AG04450 (cell line): ENCODE data around the gene RNF40. TPM values are rescaled to one million over a fixed set of nuclear protein-coding genes. Genes with fewer than 3 reads are reported as not detected.

Experiments used
- CTCF ChIA-PET: fragments of 300-600, 350-600 bp; formaldehyde crosslinking; extraction: SDS; loops from one replicate; lab custom pipeline; 2022; ENCODE audit warnings: antibody characterized with exemption, inconsistent platforms; lab: Charles Lee
- POLR2A ChIA-PET: fragments of 350-600 bp; formaldehyde crosslinking; extraction: SDS; loops from one replicate; lab custom pipeline; 2021; ENCODE audit warnings: antibody characterized with exemption, inconsistent platforms; lab: Yijun Ruan, JAX
- DNase-seq: peaks from one replicate; pipeline ENCODE4 v3.0.0-alpha.2; 2011; ENCODE audit warnings: low read depth, low spot score
- H3K27ac ChIP-seq: one replicate; pipeline ENCODE4 v1.5.1; 2012; ENCODE audit warnings: low read depth, low read length, control low read depth
- H3K27me3 ChIP-seq: one replicate; pipeline ENCODE4 v1.6.0; 2012; ENCODE audit warnings: low read length; ENCODE audit not compliant: control insufficient read depth, insufficient read depth
- H3K4me3 ChIP-seq: 2 replicates; pipeline ENCODE4 v1.5.1; 2011; ENCODE audit warnings: mild to moderate bottlenecking, low read depth, low read length, control low read depth
- H3K9me3 ChIP-seq: 2 replicates; pipeline ENCODE4 v1.5.1; 2012; ENCODE audit warnings: low read length; ENCODE audit not compliant: control insufficient read depth, insufficient read depth
- polyA plus RNA-seq: library from polyadenylated mRNA; depleted of rRNA; stranded (reverse); fragments of >200 nt; gene quantifications from 2 replicates; pipeline ENCODE4 v1.2.3, GENCODE V29; 2011
- TF ChIP-seq, protein P1 (sequence below): IDR thresholded peaks from 2 replicates; pipeline ENCODE4 v1.5.1; 2011; ENCODE audit warnings: low read depth, low read length, control low read depth, inconsistent platforms

The RNF40 gene
- polyA plus RNA-seq, 1 experiment = 66.8 TPM

DNA sequence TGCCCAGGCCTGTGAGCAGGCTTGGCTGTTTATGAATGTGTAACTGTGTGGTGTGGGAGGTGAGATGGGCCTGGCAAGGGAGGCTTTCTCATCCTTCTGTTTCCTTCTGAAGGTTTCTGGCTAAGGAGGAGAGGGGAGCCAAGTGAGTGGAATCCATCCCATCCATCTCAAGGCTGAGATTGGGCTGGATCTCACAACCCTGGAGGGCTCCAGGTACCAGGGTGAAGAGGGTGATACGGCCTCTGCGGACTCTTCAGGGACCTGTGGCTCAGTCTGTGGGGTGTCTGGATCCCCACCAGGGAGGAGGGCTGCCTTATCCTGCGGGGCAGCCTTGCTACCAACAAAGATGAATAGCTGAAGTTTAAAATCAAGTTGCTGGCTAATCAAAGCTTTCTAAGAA is 17.9 kb downstream of the RNF40 start:
- no peak overlapping the region for H3K27ac ChIP-seq
- ChIA-PET CTCF (no interaction called here), POLR2A (interaction anchor here (0.6 to 1.0 kb wide), 2 partner anchors 25 to 121 kb away, joined by 3 read pairs; no protein-coding TSS in a partner anchor)
- H3K4me3 ChIP-seq = no peak overlapping the region
- TF ChIP-seq, protein P1, sequence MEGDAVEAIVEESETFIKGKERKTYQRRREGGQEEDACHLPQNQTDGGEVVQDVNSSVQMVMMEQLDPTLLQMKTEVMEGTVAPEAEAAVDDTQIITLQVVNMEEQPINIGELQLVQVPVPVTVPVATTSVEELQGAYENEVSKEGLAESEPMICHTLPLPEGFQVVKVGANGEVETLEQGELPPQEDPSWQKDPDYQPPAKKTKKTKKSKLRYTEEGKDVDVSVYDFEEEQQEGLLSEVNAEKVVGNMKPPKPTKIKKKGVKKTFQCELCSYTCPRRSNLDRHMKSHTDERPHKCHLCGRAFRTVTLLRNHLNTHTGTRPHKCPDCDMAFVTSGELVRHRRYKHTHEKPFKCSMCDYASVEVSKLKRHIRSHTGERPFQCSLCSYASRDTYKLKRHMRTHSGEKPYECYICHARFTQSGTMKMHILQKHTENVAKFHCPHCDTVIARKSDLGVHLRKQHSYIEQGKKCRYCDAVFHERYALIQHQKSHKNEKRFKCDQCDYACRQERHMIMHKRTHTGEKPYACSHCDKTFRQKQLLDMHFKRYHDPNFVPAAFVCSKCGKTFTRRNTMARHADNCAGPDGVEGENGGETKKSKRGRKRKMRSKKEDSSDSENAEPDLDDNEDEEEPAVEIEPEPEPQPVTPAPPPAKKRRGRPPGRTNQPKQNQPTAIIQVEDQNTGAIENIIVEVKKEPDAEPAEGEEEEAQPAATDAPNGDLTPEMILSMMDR = no peak
- no peak for DNase-seq
- H3K9me3 ChIP-seq = no peaks in the 10 kb centered on the region; the same call in 1 of the 2 replicates
- no peaks in the 10 kb centered on the region for H3K27me3 ChIP-seq

DNA sequence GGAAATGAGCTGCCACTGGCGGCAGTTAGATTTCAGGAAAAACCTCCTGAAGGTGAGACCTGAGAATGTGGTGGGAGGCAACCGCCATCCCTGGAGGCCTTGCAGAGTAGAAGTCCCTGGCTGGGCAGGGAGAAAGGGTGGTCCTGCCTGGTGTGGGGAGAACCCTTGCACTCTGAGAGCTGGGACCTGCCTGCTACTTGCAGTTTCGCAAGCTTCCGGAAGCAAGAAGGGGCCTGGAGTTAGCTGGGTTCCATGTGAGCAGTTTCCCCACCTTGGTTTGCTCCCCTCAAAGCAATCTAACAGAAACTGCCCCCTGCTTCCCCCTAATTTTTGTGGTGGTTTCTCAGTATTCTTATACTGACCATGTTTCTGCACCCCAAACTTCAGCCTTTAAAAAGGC is 18.4 kb downstream of the RNF40 start:
- Histone ChIP-seq H3K27me3 (no peaks in the 10 kb centered on the region), H3K27ac (no peak overlapping the region), H3K9me3 (no peaks in the 10 kb centered on the region; the same call in 1 of the 2 replicates), H3K4me3 (no peak overlapping the region)
- ChIA-PET POLR2A (interaction anchor here (0.6 to 1.0 kb wide), 2 partner anchors 25 to 122 kb away, joined by 3 read pairs; no protein-coding TSS in a partner anchor), CTCF (no interaction called here)
- no peak for DNase-seq
- TF ChIP-seq, protein P1 = no peak

DNA sequence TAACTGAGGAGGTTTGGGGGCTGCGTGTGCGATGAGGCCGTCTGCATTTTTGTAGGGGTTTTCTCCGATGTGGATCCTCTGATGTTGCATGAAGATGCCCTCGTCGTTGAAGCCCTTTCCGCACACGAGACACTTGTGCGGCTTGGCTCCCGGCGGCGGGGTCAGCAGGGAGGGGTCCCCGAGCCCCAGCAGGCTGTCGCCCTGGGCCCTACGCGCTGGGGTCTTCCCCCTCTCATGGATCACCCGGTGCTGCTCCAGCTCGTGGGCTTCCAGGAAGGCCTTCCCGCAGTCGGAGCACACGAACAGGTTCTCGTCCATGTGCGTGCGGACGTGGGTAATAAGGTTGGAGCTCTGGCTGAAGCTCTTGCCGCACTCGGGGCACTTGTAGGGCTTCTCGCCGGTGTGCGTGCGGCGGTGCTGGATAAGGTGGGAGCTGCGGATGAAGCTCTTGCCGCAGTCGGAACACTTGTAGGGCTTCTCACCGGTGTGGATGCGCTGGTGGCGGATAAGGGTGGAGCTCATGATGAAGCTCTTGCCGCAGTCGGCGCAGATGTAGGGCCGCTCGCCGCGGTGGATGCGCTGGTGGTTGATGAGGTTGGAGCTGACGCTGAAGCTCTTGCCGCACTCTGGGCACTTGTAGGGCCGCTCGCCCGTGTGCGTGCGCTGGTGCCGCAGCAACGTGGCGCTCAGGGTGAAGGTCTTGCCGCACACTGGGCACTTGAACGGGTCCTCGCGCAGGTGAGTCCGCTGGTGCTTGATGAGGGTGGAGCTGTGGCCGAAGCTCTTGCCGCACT is 20.6 kb downstream of the RNF40 start:
- Histone ChIP-seq H3K4me3 (no peak overlapping the region), H3K27ac (no peak overlapping the region), H3K9me3 (no peaks in the 10 kb centered on the region; the same call in 1 of the 2 replicates), H3K27me3 (no peaks in the 10 kb centered on the region)
- no peak for DNase-seq
- POLR2A ChIA-PET = interaction anchor here (0.6 kb wide), 1 partner anchor 13 kb away, joined by 5 read pairs; no protein-coding TSS in a partner anchor
- CTCF ChIA-PET = no interaction called here
- TF ChIP-seq, protein P1 = no peak

DNA sequence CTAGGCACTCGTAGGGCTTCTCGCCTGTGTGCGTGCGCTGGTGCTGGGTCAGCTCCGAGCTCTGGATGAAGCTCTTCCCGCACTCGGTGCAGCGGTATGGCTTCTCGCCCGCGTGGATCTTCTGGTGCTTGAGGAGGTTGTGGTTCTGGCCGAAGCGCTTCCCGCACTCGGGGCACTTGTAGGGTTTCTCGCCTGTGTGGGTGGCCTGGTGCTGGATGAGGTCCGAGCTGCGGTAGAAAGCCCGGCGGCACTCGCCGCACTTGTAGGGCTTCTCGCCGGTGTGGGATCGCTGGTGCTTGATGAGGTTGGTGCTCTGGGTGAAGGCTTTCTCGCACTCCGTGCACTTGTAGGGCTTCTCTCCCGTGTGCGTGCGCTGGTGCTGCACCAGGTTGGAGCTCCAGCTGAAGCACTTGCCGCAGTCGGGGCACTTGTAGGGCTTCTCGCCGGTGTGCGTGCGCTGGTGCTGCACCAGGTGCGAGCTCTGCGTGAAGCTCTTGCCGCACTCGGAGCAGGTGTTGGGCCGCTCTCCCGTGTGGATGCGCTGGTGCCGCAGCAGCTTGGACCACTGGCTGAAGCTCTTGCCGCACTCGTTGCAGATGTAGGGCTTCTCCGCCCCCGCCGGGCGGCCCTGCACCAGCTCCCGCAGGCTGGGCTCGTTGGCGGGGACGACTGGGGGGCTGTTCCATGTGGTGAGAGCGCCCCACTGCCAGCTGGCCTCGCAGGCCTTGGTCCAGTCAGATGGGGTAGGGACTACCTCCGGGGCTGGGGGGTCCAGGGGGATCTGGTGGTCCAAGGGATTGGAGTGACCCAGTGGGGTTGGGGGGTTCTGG is 21.4 kb downstream of the RNF40 start:
- ChIA-PET CTCF (no interaction called here), POLR2A (interaction anchor here (0.6 to 1.0 kb wide), 2 partner anchors 14 to 22 kb away, joined by 3 to 5 read pairs; no protein-coding TSS in a partner anchor)
- no peaks in the 10 kb centered on the region; the same call in 1 of the 2 replicates for H3K9me3 ChIP-seq
- no peak overlapping the region for H3K27ac ChIP-seq
- TF ChIP-seq, protein P1 = no peak
- H3K27me3 ChIP-seq = no peaks in the 10 kb centered on the region
- DNase-seq = no peak
- no peak overlapping the region for H3K4me3 ChIP-seq
